Measurements from ENCODE around the gene HDAC7. TPM values are rescaled to one million over a fixed set of nuclear protein-coding genes. Genes with fewer than 3 reads are reported as not detected.

HDAC7 gene
- total RNA-seq, 2 donors from 2014 or later: 146 to 154 TPM

DNA sequence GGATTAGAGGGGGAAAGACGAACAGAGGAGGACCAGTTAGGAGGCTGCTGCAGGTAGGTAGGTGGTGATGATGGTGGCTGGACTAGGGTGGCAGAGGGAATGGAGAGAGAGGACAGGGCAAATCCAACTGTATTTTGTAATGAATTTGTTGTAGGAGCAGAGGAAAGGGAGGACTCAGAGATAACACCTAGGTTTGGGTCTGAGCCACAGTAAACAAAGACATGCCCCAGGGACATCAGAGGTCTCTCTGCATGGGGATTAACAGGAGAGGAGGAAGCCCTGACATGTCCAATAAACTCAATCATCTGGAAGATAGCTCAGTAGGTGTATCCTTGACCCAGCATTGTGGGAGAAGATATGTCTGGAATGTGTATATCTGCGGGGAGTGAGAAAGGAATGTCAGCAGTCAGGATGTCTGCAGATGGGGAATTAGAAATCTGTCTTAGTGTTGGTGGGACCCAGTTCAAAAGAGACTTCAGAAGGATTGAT is 51.3 kb downstream of the HDAC7 start:
- H3K4me3 Mint-ChIP-seq: no peak overlapping the region
- 63 to 75% methylated on average over 2 of the region's 2 CpGs for WGBS, 2 experiments (ENCODE audit: insufficient coverage in 1 of 2, insufficient read length in 1 of 2)
- H3K27me3 Mint-ChIP-seq (ENCODE audit: insufficient read depth): no peaks in the 10 kb centered on the region
- Histone ChIP-seq H3K4me3 (ENCODE audit: low read length) (no peak overlapping the region), H3K9ac (ENCODE audit: extremely low read depth, low read length, poor library complexity, severe bottlenecking) (no peak overlapping the region), H3K27me3 (ENCODE audit: control insufficient read depth, insufficient read depth, low read length, poor library complexity, severe bottlenecking) (no peaks in the 10 kb centered on the region), H3K36me3 (ENCODE audit: control insufficient read depth, insufficient read depth, low read length) (no peaks in the 10 kb centered on the region), H3K4me1 (ENCODE audit: control insufficient read depth, insufficient read depth, low read length) (peaks cover 5% of the 10 kb centered on the region), H3K27ac (ENCODE audit: low read depth, low read length) (no peak overlapping the region), H3K9me3 (ENCODE audit: control insufficient read depth, low read length) (no peaks in the 10 kb centered on the region)
- H3K27ac Mint-ChIP-seq: no peak overlapping the region
- TF ChIP-seq, protein P1, sequence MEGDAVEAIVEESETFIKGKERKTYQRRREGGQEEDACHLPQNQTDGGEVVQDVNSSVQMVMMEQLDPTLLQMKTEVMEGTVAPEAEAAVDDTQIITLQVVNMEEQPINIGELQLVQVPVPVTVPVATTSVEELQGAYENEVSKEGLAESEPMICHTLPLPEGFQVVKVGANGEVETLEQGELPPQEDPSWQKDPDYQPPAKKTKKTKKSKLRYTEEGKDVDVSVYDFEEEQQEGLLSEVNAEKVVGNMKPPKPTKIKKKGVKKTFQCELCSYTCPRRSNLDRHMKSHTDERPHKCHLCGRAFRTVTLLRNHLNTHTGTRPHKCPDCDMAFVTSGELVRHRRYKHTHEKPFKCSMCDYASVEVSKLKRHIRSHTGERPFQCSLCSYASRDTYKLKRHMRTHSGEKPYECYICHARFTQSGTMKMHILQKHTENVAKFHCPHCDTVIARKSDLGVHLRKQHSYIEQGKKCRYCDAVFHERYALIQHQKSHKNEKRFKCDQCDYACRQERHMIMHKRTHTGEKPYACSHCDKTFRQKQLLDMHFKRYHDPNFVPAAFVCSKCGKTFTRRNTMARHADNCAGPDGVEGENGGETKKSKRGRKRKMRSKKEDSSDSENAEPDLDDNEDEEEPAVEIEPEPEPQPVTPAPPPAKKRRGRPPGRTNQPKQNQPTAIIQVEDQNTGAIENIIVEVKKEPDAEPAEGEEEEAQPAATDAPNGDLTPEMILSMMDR (conservative IDR thresholded peaks at IDR 0.05): no peak
- no peaks in the 10 kb centered on the region for H3K36me3 Mint-ChIP-seq (ENCODE audit: low read depth)
- H3K9me3 Mint-ChIP-seq: no peaks in the 10 kb centered on the region
- H3K4me1 Mint-ChIP-seq: peaks cover 7% of the 10 kb centered on the region
- no peak for DNase-seq

DNA sequence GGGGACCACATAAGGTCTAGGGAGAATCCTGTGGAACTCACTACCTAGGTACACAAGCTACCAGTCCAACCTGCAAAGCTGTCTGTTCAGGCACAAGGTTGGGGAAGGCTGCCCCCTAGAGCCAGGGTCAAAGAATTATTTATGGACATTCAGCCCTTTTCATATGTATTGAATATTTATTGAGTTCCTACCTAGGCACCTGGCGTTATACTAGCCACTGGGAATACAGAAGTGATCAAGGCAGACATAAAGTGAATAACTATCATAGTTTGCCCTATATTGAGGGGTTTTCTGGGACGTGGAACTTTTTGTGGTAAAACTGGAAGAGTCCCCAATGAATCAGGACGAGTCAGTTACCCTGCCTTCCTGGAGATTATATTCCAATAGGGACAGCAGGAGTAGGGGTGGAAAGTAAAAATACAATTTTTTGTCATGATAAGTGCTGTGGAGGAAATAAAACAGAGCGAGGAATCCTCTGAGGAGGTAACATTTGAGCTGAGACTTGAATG is 52.4 kb downstream of the HDAC7 start:
- Histone ChIP-seq H3K4me3 (ENCODE audit: low read length) (no peak overlapping the region), H3K27me3 (ENCODE audit: control insufficient read depth, insufficient read depth, low read length, poor library complexity, severe bottlenecking) (no peaks in the 10 kb centered on the region), H3K4me1 (ENCODE audit: control insufficient read depth, insufficient read depth, low read length) (peaks cover 5% of the 10 kb centered on the region), H3K9me3 (ENCODE audit: control insufficient read depth, low read length) (no peaks in the 10 kb centered on the region), H3K36me3 (ENCODE audit: control insufficient read depth, insufficient read depth, low read length) (no peaks in the 10 kb centered on the region), H3K9ac (ENCODE audit: extremely low read depth, low read length, poor library complexity, severe bottlenecking) (no peak overlapping the region), H3K27ac (ENCODE audit: low read depth, low read length) (no peak overlapping the region)
- peak; percentile 94 for DNase-seq
- Mint-ChIP-seq H3K4me3 (no peak overlapping the region), H3K36me3 (ENCODE audit: low read depth) (no peaks in the 10 kb centered on the region), H3K4me1 (peaks cover 3% of the 10 kb centered on the region), H3K9me3 (no peaks in the 10 kb centered on the region), H3K27ac (no peak overlapping the region), H3K27me3 (ENCODE audit: insufficient read depth) (no peaks in the 10 kb centered on the region)
- TF ChIP-seq, protein P1 (conservative IDR thresholded peaks at IDR 0.05): peak; percentile 83
- WGBS, 2 experiments (ENCODE audit: insufficient coverage in 1 of 2, insufficient read length in 1 of 2): 79 to 85% methylated on average over 4 of the region's 4 CpGs

DNA sequence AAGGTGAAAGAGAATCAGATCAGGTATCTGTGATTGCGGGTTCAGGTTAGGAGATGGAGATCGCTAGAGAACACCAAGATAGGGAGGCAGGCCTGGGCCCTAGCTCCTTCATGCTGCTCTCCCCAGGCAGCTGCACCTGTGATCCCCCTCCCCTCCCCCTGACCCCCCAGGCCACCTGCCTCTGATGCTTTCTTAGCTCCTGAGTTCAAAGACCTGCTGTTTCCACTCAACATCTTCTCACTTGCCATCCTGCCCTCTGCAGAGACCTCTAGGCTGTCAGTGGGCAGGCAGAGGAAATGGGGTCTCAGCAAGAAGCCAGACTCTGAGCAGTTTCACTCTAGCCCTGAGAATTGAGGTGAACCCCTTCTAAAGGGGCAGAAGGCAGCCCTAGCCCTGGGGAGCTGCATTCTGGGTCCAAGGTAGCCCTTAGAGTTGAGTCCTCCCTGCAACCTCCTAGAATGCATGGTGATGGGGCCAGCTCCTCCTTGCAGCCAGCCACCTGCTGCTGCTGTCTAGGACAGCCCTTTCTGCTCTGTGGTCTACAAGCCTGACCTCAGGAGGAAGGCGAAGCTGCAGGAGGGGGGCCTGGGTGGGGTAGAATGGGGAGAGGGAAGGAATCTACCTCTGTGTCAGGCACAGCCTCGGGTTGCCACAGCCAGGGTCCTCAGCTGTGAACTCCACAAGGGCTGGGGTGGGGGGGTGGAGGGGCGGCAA is 53.0 kb downstream of the HDAC7 start:
- Mint-ChIP-seq H3K27me3 (ENCODE audit: insufficient read depth) (no peaks in the 10 kb centered on the region), H3K4me1 (no peaks in the 10 kb centered on the region), H3K27ac (no peak overlapping the region), H3K36me3 (ENCODE audit: low read depth) (no peaks in the 10 kb centered on the region), H3K4me3 (no peak overlapping the region), H3K9me3 (no peaks in the 10 kb centered on the region)
- 60 to 83% methylated on average over 1 to 4 of the region's 5 CpGs for WGBS, 2 experiments (ENCODE audit: insufficient coverage in 1 of 2, insufficient read length in 1 of 2)
- no peaks in the 10 kb centered on the region for H3K36me3 ChIP-seq (ENCODE audit: control insufficient read depth, insufficient read depth, low read length)
- no peak overlapping the region for H3K4me3 ChIP-seq (ENCODE audit: low read length)
- DNase-seq: no peak
- H3K4me1 ChIP-seq (ENCODE audit: control insufficient read depth, insufficient read depth, low read length): peaks cover 5% of the 10 kb centered on the region
- no peak overlapping the region for H3K9ac ChIP-seq (ENCODE audit: extremely low read depth, low read length, poor library complexity, severe bottlenecking)
- H3K27ac ChIP-seq (ENCODE audit: low read depth, low read length): no peak overlapping the region
- no peaks in the 10 kb centered on the region for H3K27me3 ChIP-seq (ENCODE audit: control insufficient read depth, insufficient read depth, low read length, poor library complexity, severe bottlenecking)
- TF ChIP-seq, protein P1 (conservative IDR thresholded peaks at IDR 0.05): no peak
- H3K9me3 ChIP-seq (ENCODE audit: control insufficient read depth, low read length): no peaks in the 10 kb centered on the region

All from endodermal cell (in vitro differentiated cells).